Adrenal gland (tissue), 12 donors: ENCODE measurements around the gene FGFR4. TPM values are rescaled to one million over a fixed set of nuclear protein-coding genes. Genes with fewer than 3 reads are reported as not detected.

Experiments
- DNase-seq, 7 donors: peaks; one replicate each; pipeline ENCODE4 v3.0.0-alpha.2; 2019 to 2020
- H3K27ac ChIP-seq, 5 donors: fragments of 200-600 bp; sonication (generic) in 4 of 5; 1 replicate in 3 of 5; 2 replicates in 2 of 5; pipeline versions ENCODE4 v1.5.1 to v1.8.0; 2016 to 2020; ENCODE audit warnings: mild to moderate bottlenecking in 1 of 5
- H3K27me3 ChIP-seq: fragments of 200-600 bp; 2 replicates; pipeline ENCODE4 v1.8.0; 2021
- H3K36me3 ChIP-seq, 2 donors: fragments of 200-600 bp; replicated peaks in 1 of 2; 1 replicate in 1 of 2; 2 replicates in 1 of 2; pipeline versions ENCODE4 v1.5.1 to v1.8.0; 2018 to 2022
- H3K4me1 ChIP-seq, 2 donors: fragments of 200-600 bp; replicated peaks in 1 of 2; 1 replicate in 1 of 2; 2 replicates in 1 of 2; pipeline versions ENCODE4 v1.5.1 to v1.8.0; 2018 to 2021
- H3K4me3 ChIP-seq, 4 donors: fragments of 200-600 bp; sonication (generic) in 3 of 4; one replicate each; pipeline ENCODE4 v1.5.1; 2016 to 2018
- H3K9me3 ChIP-seq, 3 donors: fragments of 200-600 bp; sonication (generic) in 1 of 3; replicated peaks in 1 of 3; 1 replicate in 2 of 3; 2 replicates in 1 of 3; pipeline versions ENCODE4 v1.5.1 to v1.8.0; 2016 to 2021
- POLR2A ChIP-seq, 2 donors: fragments of 450-650 bp; IDR thresholded peaks; one replicate each; pipeline ENCODE4 v1.6.1; 2017; ENCODE audit warnings: antibody characterized with exemption in 2 of 2, mild to moderate bottlenecking in 2 of 2, moderate library complexity in 1 of 2
- WGBS, 4 donors: extraction: QIAGEN DNeasy Blood & Tissue Kit in 2 of 4; methylation state at CpG; one replicate each; pipeline versions ENCODE4 v1.1.5 to v1.1.7; 2013 to 2017; 5-methylcytosine and 5-hydroxymethylcytosine counted together
- intact Hi-C, 2 donors: fragments of 100-400 bp; cut with DNase I; formaldehyde crosslinking; loops; one replicate each; pipeline versions ENCODE4 v1.14.1 to v1.15.0; 2022 to 2023
- polyA plus RNA-seq, 3 donors: library from polyadenylated mRNA; stranded (reverse); fragments of 200-250 nt in 2 of 3; fragments of 350-450 nt in 1 of 3; fragmentation: Illumina TruSeq in 1 of 3; extraction: RNeasy Lipid Tissue Mini Kit (QIAGEN cat#74804) in 1 of 3; gene quantifications; one replicate each; pipeline ENCODE4 v1.2.3, GENCODE V29; 2013 to 2014
- total RNA-seq, 9 donors: library from RNA; depleted of rRNA in 4 of 9; stranded (reverse); fragments of >200 nt in 4 of 9; fragments of 120-200 nt in 1 of 9; fragmentation: NEBNext Ultra II Directional in 1 of 9; extraction: Animal tissue kit (Norgen Biotek cat#: 25700) in 1 of 9; gene quantifications; one replicate each; pipeline versions ENCODE4 v1.1.0 to v1.2.4, GENCODE V29; 2013 to 2023
- TF ChIP-seq, protein P1 (sequence below), 6 experiments: fragments of 450-650 bp in 4 of 6; fragments of 200-600 bp in 2 of 6; sonication (generic) in 1 of 6; IDR thresholded peaks; 1 replicate in 5 of 6; 2 replicates in 1 of 6; pipeline versions ENCODE4 v1.5.1 to v1.8.0; 2016 to 2021; ENCODE audit warnings: antibody characterized with exemption in 6 of 6, mild to moderate bottlenecking in 2 of 6, moderate library complexity in 1 of 6
- donor health status: healthy with polysubstance abuse.
- donor health status: Bipolar disorder and iron deficiency.
- donor health status: DM: yes; HTN: yes; CAD: no.
- donor health status: DM: no; HTN: no; CAD: no.
- donor health status: DM: no; HTN: no; CAD: no.
- donor health status: DM: yes; HTN: yes; CAD: no.

The FGFR4 gene
- total and polyA plus RNA-seq, 12 donors, result 12.3 to 106 (median 26.4) TPM

DNA sequence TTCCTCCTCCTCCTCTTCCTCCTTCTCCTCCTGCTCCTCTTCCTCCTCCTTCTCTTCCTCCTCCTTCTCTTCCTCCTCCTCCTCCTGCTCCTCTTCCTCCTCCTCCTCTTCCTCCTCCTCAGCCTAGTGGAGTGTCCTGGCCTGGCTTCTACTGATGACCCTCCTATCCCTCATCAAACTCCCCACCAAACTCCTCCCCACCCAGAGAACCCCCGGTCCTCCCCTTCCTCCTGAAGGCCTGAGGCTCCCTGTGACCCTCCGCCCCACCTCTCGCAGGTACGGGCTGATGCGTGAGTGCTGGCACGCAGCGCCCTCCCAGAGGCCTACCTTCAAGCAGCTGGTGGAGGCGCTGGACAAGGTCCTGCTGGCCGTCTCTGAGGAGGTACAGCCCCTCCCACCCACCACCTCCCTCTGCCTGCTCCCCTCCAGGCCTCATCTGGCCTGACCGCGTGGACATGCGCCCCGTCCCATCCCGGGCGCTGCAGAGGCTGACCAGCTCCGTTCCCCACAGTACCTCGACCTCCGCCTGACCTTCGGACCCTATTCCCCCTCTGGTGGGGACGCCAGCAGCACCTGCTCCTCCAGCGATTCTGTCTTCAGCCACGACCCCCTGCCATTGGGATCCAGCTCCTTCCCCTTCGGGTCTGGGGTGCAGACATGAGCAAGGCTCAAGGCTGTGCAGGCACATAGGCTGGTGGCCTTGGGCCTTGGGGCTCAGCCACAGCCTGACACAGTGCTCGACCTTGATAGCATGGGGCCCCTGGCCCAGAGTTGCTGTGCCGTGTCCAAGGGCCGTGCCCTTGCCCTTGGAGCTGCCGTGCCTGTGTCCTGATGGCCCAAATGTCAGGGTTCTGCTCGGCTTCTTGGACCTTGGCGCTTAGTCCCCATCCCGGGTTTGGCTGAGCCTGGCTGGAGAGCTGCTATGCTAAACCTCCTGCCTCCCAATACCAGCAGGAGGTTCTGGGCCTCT, 10.6 kb downstream of the FGFR4 start:
- DNase-seq, result peak in 3 of 7 donors; percentile 37 to 60 (median 45)
- H3K4me1 ChIP-seq, result peaks cover 23 to 35% of the 10 kb centered on the region in 2 donors
- no peak overlapping the region for H3K4me3 ChIP-seq
- H3K36me3 ChIP-seq, result no peaks in the 10 kb centered on the region
- TF ChIP-seq POLR2A (IDR thresholded peaks at IDR 0.05), result no peak
- TF ChIP-seq, protein P1, sequence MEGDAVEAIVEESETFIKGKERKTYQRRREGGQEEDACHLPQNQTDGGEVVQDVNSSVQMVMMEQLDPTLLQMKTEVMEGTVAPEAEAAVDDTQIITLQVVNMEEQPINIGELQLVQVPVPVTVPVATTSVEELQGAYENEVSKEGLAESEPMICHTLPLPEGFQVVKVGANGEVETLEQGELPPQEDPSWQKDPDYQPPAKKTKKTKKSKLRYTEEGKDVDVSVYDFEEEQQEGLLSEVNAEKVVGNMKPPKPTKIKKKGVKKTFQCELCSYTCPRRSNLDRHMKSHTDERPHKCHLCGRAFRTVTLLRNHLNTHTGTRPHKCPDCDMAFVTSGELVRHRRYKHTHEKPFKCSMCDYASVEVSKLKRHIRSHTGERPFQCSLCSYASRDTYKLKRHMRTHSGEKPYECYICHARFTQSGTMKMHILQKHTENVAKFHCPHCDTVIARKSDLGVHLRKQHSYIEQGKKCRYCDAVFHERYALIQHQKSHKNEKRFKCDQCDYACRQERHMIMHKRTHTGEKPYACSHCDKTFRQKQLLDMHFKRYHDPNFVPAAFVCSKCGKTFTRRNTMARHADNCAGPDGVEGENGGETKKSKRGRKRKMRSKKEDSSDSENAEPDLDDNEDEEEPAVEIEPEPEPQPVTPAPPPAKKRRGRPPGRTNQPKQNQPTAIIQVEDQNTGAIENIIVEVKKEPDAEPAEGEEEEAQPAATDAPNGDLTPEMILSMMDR (IDR thresholded peaks at IDR 0.05), result no peak
- peak overlapping the region in 3 of 5 donors; percentile 14 to 73 (median 58) for H3K27ac ChIP-seq
- intact Hi-C loops, result loop anchor here in 1 of 2 donors (10.0 kb wide), 1 partner anchor 442 kb away; no protein-coding TSS in a partner anchor
- no peaks in the 10 kb centered on the region for H3K9me3 ChIP-seq
- 66 to 83% (median 69%) methylated on average over 13 to 30 of the region's 30 CpGs for WGBS, 4 donors
- no peaks in the 10 kb centered on the region for H3K27me3 ChIP-seq

GRCh38 chr5:177098120-177098469, 11.4 kb downstream of the FGFR4 start:
- Histone ChIP-seq H3K4me1 (peaks cover 23 to 35% of the 10 kb centered on the region in 2 donors), H3K36me3 (no peaks in the 10 kb centered on the region), H3K4me3 (no peak overlapping the region), H3K27ac (peak overlapping the region in 3 of 5 donors; percentile 14 to 73 (median 58)), H3K27me3 (no peaks in the 10 kb centered on the region), H3K9me3 (no peaks in the 10 kb centered on the region)
- TF ChIP-seq, protein P1 (IDR thresholded peaks at IDR 0.05), result no peak
- TF ChIP-seq POLR2A (IDR thresholded peaks at IDR 0.05), result no peak
- 66 to 77% (median 74%) methylated on average over 4 to 6 of the region's 6 CpGs for WGBS, 4 donors
- intact Hi-C loops, result loop anchor here in 1 of 2 donors (10.0 kb wide), 1 partner anchor 443 kb away; no protein-coding TSS in a partner anchor
- DNase-seq, result no peak

- DNase-seq, result peak in 4 of 7 donors; percentile 46 to 56 (median 52)
- Histone ChIP-seq H3K27ac (peak overlapping the region in 3 of 5 donors; percentile 12 to 73 (median 58)), H3K4me1 (peaks cover 23 to 35% of the 10 kb centered on the region in 2 donors), H3K4me3 (no peak overlapping the region), H3K27me3 (no peaks in the 10 kb centered on the region), H3K36me3 (no peaks in the 10 kb centered on the region), H3K9me3 (no peaks in the 10 kb centered on the region)
- intact Hi-C loops, result loop anchor here in 1 of 2 donors (10.0 kb wide), 1 partner anchor 444 kb away; no protein-coding TSS in a partner anchor
- no peak for TF ChIP-seq POLR2A (IDR thresholded peaks at IDR 0.05)
- TF ChIP-seq, protein P1 (IDR thresholded peaks at IDR 0.05), result no peak
- 33 to 69% (median 47%) methylated on average over 4 to 18 of the region's 18 CpGs for WGBS, 4 donors
Observed at GRCh38 chr5:177098470-177099141, 11.9 kb downstream of the FGFR4 start.
